HG02870 (cell line): ENCODE data around the gene DEPDC1B.
"Not testable (repeated sequence)": the region's sequence is repeated elsewhere in the genome, so short reads cannot be mapped to it uniquely, and the experiment has no call there.

Experiments used
- ATAC-seq: cut with Tn5 transposase; IDR thresholded peaks from one replicate; pipeline ENCODE4 v1.9.1; 2021; ENCODE audit warnings: mild to moderate bottlenecking, moderate library complexity; ENCODE audit not compliant: unreplicated experiment

DEPDC1B gene

DNA sequence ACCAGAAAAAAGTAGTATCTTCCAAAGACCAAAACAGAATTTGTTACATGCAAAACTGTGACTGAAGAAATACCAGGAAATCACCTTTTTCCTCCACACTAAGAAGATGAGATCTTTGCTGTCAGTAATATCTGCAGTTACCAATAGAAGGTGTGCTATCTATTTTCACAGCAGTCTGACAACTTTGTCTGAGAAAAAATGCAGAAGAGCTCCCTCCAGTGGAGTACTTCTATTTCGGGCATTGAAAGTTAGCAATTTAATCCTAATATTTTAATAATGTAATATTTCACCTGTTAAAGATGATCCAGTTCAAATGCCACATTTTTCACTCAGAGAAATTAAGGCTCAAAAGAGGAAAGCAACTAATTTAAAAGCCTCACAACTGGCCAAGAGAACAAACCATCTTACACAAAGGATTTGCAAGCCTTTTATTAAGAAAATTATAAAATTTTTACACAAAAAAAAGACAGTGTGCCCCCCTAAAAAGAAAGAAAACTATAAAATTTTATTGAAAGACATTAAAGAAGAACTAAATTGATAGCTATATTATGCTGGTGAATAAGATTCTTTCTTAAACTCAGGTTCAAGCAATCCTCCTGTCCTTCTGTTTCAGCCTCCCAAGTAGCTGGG is 50.6 kb downstream of the DEPDC1B start:
- ATAC-seq: peak; percentile 58

DNA sequence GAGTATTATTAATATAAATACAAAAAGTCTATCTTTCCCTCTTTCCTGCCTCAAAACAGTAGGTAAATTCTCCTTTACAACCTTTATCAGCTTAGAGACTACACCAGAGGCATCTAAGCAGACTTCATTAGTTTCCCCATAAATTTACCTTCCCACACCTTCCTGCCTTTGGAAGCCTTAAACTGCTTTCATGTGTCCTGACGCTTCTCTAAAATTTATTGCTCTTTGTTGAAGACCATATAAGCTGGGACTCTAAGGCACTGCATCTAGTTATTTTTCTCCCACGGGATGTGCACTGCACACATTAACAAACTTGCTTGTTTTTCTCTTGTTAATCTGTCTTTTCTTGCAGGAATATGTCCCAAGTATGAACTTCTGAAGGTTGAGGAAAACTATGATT is 51.8 kb downstream of the DEPDC1B start:
- ATAC-seq: no peak

- no peak for ATAC-seq
Measured at GRCh38 chr5:60640901-60641300, 59.1 kb downstream of the DEPDC1B start.

- ATAC-seq: no peak
Measured at GRCh38 chr5:60639544-60639943, 60.4 kb downstream of the DEPDC1B start.

DNA sequence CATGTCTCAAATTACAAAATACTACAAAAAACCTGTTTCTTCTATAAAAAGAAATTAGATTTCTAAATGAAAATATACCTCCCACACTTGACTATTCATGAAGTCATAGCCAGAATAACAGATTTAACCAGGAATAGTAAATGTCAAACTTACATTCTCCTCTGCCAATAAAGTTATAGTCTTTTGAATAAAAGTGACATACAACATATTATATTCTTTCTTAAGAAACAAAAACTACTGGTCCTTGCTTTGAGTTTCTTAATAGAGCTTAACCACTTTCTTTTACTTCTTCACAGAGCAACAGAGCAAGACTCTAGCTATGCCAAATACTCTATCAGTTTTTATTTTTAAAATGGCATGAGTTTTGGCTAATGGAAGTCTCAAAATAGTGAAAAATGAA is 61.7 kb downstream of the DEPDC1B start:
- ATAC-seq: no peak

- no peak for ATAC-seq
Measured at GRCh38 chr5:60636644-60637043, 63.3 kb downstream of the DEPDC1B start.

GRCh38 chr5:60636001-60636400 is 64.0 kb downstream of the DEPDC1B start:
- ATAC-seq: no peak

GRCh38 chr5:60634051-60634450 is 65.9 kb downstream of the DEPDC1B start:
- no peak for ATAC-seq

DNA sequence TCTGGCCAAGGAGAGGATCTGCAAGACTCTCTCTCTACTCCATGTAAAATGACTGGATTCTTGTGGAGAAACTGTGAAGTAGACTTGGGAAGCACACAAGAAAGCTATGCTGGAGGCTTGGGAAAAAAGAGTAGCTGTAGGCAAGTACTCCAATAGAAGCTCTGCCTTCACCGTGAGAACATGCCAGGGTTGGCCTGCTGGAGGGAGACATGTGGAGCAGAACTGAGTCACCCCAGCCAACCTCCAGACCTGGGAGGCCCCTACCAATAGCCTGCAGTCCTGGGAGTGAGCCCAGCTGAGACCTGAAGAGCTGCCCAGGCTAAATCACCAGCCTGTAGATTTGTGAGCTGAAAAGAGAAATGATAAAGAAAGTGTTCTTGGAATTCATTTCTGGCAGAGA is 66.6 kb downstream of the DEPDC1B start:
- ATAC-seq: no peak

GRCh38 chr5:60632153-60632552 is 67.8 kb downstream of the DEPDC1B start:
- ATAC-seq: no peak

- no peak for ATAC-seq
Measured at GRCh38 chr5:60630836-60631235, 69.1 kb downstream of the DEPDC1B start.

GRCh38 chr5:60630179-60630578 is 69.8 kb downstream of the DEPDC1B start:
- no peak for ATAC-seq

GRCh38 chr5:60624875-60625274 is 75.1 kb downstream of the DEPDC1B start:
- ATAC-seq: not testable (repeated sequence)

DNA sequence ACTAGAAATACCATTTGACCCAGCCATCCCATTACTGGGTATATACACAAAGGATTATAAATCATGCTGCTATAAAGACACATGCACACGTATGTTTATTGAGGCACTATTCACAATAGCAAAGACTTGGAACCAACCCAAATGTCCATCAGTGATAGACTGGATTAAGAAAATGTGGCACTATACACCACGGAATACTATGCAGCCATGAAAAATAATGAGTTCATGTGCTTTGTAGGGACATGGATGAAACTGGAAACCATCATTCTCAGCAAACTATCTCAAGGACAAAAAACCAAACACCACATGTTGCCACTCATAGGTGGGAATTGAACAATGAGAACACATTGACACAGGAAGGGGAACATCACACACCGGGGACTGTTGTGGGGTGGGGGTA is 79.2 kb downstream of the DEPDC1B start:
- not testable (repeated sequence) for ATAC-seq

DNA sequence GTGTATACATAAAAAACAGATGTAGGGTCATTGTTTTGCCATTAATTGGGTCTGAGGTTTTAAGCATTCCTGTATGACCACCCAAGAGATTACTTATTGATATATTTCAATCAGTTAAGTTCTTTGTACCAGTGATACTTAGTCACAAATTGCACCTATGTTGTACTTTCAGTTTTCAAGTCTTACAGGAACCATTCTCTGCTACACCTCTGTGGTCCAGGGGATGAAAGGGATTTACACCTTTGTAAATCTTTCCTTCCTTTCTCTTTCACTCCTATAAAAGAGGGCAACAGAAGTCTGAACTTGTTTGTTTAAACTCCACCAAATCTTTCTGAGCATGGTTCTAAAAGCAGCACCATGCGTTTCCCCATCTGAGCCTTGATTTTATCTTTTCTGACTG is 86.1 kb downstream of the DEPDC1B start:
- ATAC-seq: no peak

GRCh38 chr5:60611099-60611740 is 88.7 kb downstream of the DEPDC1B start:
- ATAC-seq: no peak

DNA sequence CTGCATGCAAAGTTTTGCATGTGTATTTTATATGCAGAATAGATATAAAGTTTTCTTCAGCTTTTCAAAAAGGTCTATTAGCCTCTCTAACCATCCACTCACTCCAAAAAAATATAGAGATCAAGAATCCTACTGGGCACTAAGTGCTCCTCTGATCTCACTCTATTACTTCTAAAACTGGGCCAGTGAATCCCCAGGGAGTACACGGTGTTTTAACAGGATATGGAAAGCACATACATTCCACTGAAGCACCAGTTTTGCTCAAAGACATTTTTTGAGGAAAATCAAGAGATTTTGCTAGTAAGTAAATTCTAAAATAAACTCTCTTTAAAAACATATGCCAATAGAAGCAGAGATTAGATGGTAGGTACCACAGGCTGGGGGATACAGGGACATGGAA is 95.2 kb downstream of the DEPDC1B start:
- ATAC-seq: no peak

DNA sequence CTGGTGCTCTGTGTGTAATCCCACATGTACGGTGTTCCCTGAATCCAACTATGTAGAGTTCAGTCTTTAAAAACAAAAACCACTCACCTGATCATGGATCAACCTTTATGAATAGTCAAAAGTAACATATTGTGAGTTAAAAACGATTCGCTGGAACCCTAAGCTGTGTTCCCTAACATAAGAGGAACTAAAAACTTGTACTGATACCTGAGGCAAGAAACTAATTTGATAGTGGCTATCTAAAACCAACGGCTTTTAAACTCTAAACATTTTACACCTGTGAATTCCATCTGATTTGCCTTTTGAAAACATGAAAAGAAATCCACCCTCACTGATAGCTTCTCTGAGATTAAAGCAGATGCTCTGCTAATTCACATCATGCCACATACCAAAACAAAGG is 101.5 kb downstream of the DEPDC1B start:
- peak; percentile 66 for ATAC-seq

- peak; percentile 78 for ATAC-seq
Measured at GRCh38 chr5:60597572-60598320, 102.2 kb downstream of the DEPDC1B start.

- no peak for ATAC-seq
Measured at GRCh38 chr5:60594715-60595477, 105.1 kb downstream of the DEPDC1B start.

DNA sequence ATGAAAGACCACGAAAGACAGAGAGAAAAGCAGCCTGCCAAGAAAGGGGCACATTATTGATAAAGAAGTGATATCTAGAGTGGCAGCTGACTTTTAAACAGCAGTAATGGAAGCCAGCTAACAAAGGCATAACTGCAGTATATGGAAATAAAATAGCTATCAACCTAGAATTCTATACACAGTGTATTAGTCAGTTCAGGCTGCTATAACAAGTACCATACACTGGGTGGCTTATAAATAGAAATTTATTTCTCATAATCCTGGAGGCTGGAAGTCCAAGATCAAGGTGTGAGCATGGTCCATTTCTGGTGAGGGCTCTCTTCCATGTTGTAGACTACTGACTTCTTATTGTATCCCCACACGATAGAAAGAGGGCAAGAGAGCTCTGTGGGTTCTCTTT is 109.8 kb downstream of the DEPDC1B start:
- ATAC-seq: no peak
